Nephron (organoid): ENCODE results near the gene EXOG.

Experiments
- H3K27ac Mint-ChIP-seq, 3 experiments: 2 replicates each; pipeline ENCODE4 v1.8.0; 2020; ENCODE audit warnings: mixed read lengths in 3 of 3, mild to moderate bottlenecking in 2 of 3, moderate library complexity in 1 of 3
- H3K27me3 Mint-ChIP-seq: 2 replicates; pipeline ENCODE4 v1.8.0; 2021; ENCODE audit warnings: low read depth, mild to moderate bottlenecking, moderate library complexity, mixed read lengths
- H3K36me3 Mint-ChIP-seq: 2 replicates; pipeline ENCODE4 v1.8.0; 2020; ENCODE audit warnings: low read depth, mixed read lengths
- H3K4me1 Mint-ChIP-seq: 2 replicates; pipeline ENCODE4 v1.8.0; 2020; ENCODE audit warnings: mixed read lengths
- H3K4me3 Mint-ChIP-seq, 3 experiments: 2 replicates each; pipeline ENCODE4 v1.8.0; 2020; ENCODE audit warnings: mild to moderate bottlenecking in 3 of 3, mixed read lengths in 3 of 3, moderate library complexity in 2 of 3
- H3K9me3 Mint-ChIP-seq: 2 replicates; pipeline ENCODE4 v1.8.0; 2020; ENCODE audit warnings: mixed read lengths
- TF ChIP-seq, protein P1 (sequence below), 3 experiments: fragments of 200-600 bp; sonication (generic); IDR thresholded peaks; one replicate each; pipeline ENCODE4 v1.5.0; 2021; ENCODE audit warnings: antibody characterized with exemption in 3 of 3; ENCODE audit not compliant: unreplicated experiment in 3 of 3

Gene EXOG

GRCh38 chr3:38459499-38460048, 36.6 kb upstream of the EXOG start:
- Mint-ChIP-seq H3K4me1 (peaks cover 59% of the 10 kb centered on the region), H3K4me3 (peak overlapping the region in 2 of 3 experiments; percentile 28 to 69), H3K9me3 (peaks cover 9% of the 10 kb centered on the region), H3K36me3 (peaks cover 32% of the 10 kb centered on the region), H3K27ac (peak overlapping the region; percentile 82 to 94 (median 90)), H3K27me3 (no peaks in the 10 kb centered on the region)
- TF ChIP-seq, protein P1, sequence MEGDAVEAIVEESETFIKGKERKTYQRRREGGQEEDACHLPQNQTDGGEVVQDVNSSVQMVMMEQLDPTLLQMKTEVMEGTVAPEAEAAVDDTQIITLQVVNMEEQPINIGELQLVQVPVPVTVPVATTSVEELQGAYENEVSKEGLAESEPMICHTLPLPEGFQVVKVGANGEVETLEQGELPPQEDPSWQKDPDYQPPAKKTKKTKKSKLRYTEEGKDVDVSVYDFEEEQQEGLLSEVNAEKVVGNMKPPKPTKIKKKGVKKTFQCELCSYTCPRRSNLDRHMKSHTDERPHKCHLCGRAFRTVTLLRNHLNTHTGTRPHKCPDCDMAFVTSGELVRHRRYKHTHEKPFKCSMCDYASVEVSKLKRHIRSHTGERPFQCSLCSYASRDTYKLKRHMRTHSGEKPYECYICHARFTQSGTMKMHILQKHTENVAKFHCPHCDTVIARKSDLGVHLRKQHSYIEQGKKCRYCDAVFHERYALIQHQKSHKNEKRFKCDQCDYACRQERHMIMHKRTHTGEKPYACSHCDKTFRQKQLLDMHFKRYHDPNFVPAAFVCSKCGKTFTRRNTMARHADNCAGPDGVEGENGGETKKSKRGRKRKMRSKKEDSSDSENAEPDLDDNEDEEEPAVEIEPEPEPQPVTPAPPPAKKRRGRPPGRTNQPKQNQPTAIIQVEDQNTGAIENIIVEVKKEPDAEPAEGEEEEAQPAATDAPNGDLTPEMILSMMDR (IDR thresholded peaks at IDR 0.05; ENCODE audit: unreplicated experiment in 3 of 3), result no peak

DNA sequence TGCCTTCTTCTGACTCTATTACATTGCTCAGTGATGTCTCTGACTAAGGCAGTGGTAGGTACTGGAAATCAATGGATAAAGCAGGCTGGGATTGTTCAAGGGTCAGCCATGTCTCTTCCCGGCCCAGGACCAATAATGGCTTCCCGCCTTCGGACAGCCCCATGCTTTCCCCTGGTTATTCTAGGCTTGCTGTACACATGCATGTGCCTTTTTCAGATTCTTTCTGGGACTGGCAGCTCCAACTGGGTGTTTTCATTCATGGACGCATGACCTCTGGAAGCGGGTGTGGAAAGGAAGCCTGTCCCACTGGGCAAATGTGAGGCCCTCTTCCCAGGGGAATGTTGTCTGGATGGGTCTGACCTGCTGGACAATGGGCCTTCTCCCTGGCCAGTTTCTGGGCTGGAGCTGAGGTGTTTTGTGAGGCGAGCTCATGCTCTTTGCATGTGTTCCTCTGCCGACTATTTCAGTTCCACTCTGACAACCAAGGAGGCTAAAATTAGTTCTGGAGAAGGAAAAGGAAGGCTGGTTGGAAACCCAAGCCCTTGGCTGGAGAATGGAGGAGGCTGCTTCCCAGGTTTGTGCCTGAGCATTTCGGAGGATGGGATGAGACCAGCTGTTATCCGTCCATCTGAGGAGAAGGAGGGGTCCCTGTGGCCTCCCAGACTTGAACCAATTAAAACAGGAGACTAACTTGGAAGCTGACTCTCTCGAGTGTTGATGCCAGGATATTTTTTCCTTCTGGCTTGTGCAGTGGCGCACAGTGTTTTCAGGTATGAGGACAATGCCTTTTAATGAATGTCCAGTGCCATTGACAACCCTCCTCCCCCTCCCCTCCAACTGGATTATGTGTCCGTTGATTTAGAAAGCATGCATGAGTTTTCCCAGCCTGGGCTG, 35.5 kb upstream of the EXOG start:
- TF ChIP-seq, protein P1 (IDR thresholded peaks at IDR 0.05; ENCODE audit: unreplicated experiment in 3 of 3), result no peak
- H3K36me3 Mint-ChIP-seq, result peaks cover 38% of the 10 kb centered on the region
- H3K27me3 Mint-ChIP-seq, result no peaks in the 10 kb centered on the region
- H3K4me1 Mint-ChIP-seq, result peaks cover 59% of the 10 kb centered on the region
- peaks cover 14% of the 10 kb centered on the region for H3K9me3 Mint-ChIP-seq
- peak overlapping the region; percentile 82 to 94 (median 90) for H3K27ac Mint-ChIP-seq
- H3K4me3 Mint-ChIP-seq, result peak overlapping the region in 2 of 3 experiments; percentile 52 to 69

DNA sequence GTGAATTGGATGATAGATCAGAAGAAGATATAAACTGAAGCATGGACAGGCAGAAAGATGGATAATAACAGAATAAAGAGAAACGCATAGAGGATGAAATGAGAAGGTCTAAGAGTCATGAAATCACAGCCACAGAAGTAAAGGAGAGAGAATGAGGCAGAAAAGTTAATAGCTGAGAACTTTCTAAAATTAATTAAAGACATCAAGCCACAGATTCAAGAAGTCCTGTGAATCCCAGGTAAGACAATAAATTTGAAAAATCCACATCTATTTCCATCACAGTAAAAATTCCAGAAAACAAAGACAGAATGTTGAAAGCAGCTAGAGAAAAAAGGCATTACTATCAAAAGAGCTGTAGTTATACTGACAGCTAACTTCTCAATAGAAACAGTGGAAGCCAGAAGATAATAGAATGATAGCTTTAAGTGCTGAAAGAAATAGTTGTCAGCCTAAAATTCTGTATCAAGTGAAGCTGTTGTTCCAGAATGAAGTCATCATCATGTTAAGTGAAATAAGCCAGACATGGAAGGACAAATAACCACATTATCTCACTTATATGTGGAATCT, 30.5 kb upstream of the EXOG start:
- Mint-ChIP-seq H3K4me1 (peaks cover 14% of the 10 kb centered on the region), H3K27ac (no peak overlapping the region)

GRCh38 chr3:38468765-38469164, 27.4 kb upstream of the EXOG start:
- H3K27ac Mint-ChIP-seq, result no peak overlapping the region
- TF ChIP-seq, protein P1 (IDR thresholded peaks at IDR 0.05; ENCODE audit: unreplicated experiment in 3 of 3), result no peak
- no peak overlapping the region for H3K4me3 Mint-ChIP-seq

More for the DNA sequence above, 30.5 kb upstream of the EXOG start:
- peaks cover 78% of the 10 kb centered on the region for H3K36me3 Mint-ChIP-seq
- no peak overlapping the region for H3K4me3 Mint-ChIP-seq
- TF ChIP-seq, protein P1 (IDR thresholded peaks at IDR 0.05; ENCODE audit: unreplicated experiment in 3 of 3), result no peak
- no peaks in the 10 kb centered on the region for H3K27me3 Mint-ChIP-seq
- peaks cover 50% of the 10 kb centered on the region for H3K9me3 Mint-ChIP-seq

DNA sequence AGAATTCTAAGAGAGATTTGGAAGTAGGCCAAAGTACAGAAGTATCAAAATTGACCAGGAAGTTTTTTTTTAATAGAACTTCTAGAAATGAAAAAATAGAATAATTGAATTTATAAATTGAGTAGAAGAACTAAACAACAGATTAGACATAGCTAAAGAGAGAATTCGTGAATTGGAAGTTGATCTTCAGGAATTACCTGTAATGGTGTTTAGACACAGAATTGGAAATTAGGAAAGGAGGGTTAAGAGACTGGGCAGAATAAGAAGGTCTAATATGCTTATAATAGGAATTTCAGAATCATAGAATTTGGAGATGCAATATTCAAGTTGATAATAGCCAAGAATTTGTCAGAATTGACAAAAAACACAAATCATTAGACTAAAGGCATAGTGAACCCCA, 26.3 kb upstream of the EXOG start:
- Mint-ChIP-seq H3K27me3 (no peaks in the 10 kb centered on the region), H3K9me3 (peaks cover 41% of the 10 kb centered on the region), H3K4me1 (peaks cover 34% of the 10 kb centered on the region), H3K27ac (no peak overlapping the region), H3K4me3 (no peak overlapping the region), H3K36me3 (peaks cover 60% of the 10 kb centered on the region)
- TF ChIP-seq, protein P1 (IDR thresholded peaks at IDR 0.05; ENCODE audit: unreplicated experiment in 3 of 3), result no peak

More at GRCh38 chr3:38468765-38469164, 27.4 kb upstream of the EXOG start:
- H3K36me3 Mint-ChIP-seq, result peaks cover 70% of the 10 kb centered on the region
- H3K4me1 Mint-ChIP-seq, result peaks cover 27% of the 10 kb centered on the region
- H3K27me3 Mint-ChIP-seq, result no peaks in the 10 kb centered on the region
- H3K9me3 Mint-ChIP-seq, result peaks cover 48% of the 10 kb centered on the region
